HG03135 (cell line): ENCODE measurements around the gene SOX21.
"Not testable (repeated sequence)": the region's sequence is repeated elsewhere in the genome, so short reads cannot be mapped to it uniquely, and the experiment has no call there.

ENCODE experiments used
- ATAC-seq: cut with Tn5 transposase; IDR thresholded peaks from one replicate; pipeline ENCODE4 v1.9.1; 2021; ENCODE audit warnings: mild to moderate bottlenecking, moderate library complexity; ENCODE audit not compliant: unreplicated experiment

Gene SOX21

GRCh38 chr13:94712287-94712811 lies at the start of gene SOX21:
Gene SOX21, minus strand, starts transcription at chr13:94712545. Its CDS starts 496 bp downstream, at chr13:94712049.
- ATAC-seq, result no peak

- ATAC-seq, result no peak
These were observed 49.1 kb upstream of the SOX21 start for GRCh38 chr13:94761407-94761806.

- no peak for ATAC-seq
These were observed 46.9 kb upstream of the SOX21 start for GRCh38 chr13:94759120-94759728.

- ATAC-seq, result no peak
These were observed 46.2 kb upstream of the SOX21 start for GRCh38 chr13:94758436-94758960.

GRCh38 chr13:94753327-94753726 lies 41.0 kb upstream of the SOX21 start:
- no peak for ATAC-seq

- ATAC-seq, result no peak
These were observed 36.8 kb upstream of the SOX21 start for GRCh38 chr13:94749162-94749561.

GRCh38 chr13:94739235-94739634 lies 26.9 kb upstream of the SOX21 start:
- ATAC-seq, result no peak

GRCh38 chr13:94731028-94731427 lies 18.7 kb upstream of the SOX21 start:
- no peak for ATAC-seq

- ATAC-seq, result not testable (repeated sequence)
These were observed 17.6 kb upstream of the SOX21 start for GRCh38 chr13:94729941-94730340.

- no peak for ATAC-seq
These were observed 14.1 kb upstream of the SOX21 start for GRCh38 chr13:94726425-94726824.

GRCh38 chr13:94722609-94723345 lies 10.4 kb upstream of the SOX21 start:
- ATAC-seq, result no peak

- not testable (repeated sequence) for ATAC-seq
These were observed 6.4 kb upstream of the SOX21 start for GRCh38 chr13:94718697-94719096.

- ATAC-seq, result no peak
These were observed 5.6 kb upstream of the SOX21 start for GRCh38 chr13:94717916-94718315.

- ATAC-seq, result no peak
These were observed 3.7 kb upstream of the SOX21 start for GRCh38 chr13:94716016-94716415.

- ATAC-seq, result no peak
These were observed 1.3 kb upstream of the SOX21 start for GRCh38 chr13:94713561-94714182.

GRCh38 chr13:94712812-94713560 lies 641 bp upstream of the SOX21 start:
- ATAC-seq, result no peak

- no peak for ATAC-seq
These were observed 621 bp downstream of the SOX21 start for GRCh38 chr13:94711561-94712286.

GRCh38 chr13:94710881-94711560 lies 1.3 kb downstream of the SOX21 start:
- no peak for ATAC-seq

- no peak for ATAC-seq
These were observed 2.1 kb downstream of the SOX21 start for GRCh38 chr13:94710065-94710781.
